H9 (cell line): ENCODE results near the gene TRERF1. TPM values are rescaled to one million over a fixed set of nuclear protein-coding genes. Genes with fewer than 3 reads are reported as not detected.

Experiments used
- DNase-seq: peaks from one replicate; pipeline ENCODE4 v3.0.0-alpha.2; 2017
- H2AFZ ChIP-seq: one replicate; pipeline ENCODE4 v1.6.1; 2013; ENCODE audit warnings: mild to moderate bottlenecking, low read length, control low read depth, moderate library complexity
- H2AK5ac ChIP-seq: 2 replicates; pipeline ENCODE4 v1.6.1; 2013; ENCODE audit warnings: low read length, control low read depth, mixed read lengths; ENCODE audit not compliant: insufficient read length
- H2BK120ac ChIP-seq: one replicate; pipeline ENCODE4 v1.6.1; 2013; ENCODE audit warnings: low read depth, mild to moderate bottlenecking, low read length, control low read depth, inconsistent platforms; ENCODE audit not compliant: poor library complexity, severe bottlenecking
- H2BK12ac ChIP-seq: 2 replicates; pipeline ENCODE4 v1.6.1; 2013; ENCODE audit warnings: low read length, control low read depth, mixed read lengths, low read depth; ENCODE audit not compliant: insufficient read length
- H2BK15ac ChIP-seq: 2 replicates; pipeline ENCODE4 v1.6.1; 2013; ENCODE audit warnings: low read depth, low read length, control low read depth
- H2BK20ac ChIP-seq: one replicate; pipeline ENCODE4 v1.6.1; 2013; ENCODE audit warnings: low read depth, mild to moderate bottlenecking, low read length, control low read depth, inconsistent platforms; ENCODE audit not compliant: poor library complexity, severe bottlenecking
- H2BK5ac ChIP-seq: 2 replicates; pipeline ENCODE4 v1.6.1; 2013; ENCODE audit warnings: low read length, control low read depth, mixed read lengths; ENCODE audit not compliant: insufficient read length
- H3K14ac ChIP-seq: 2 replicates; pipeline ENCODE4 v1.6.1; 2013; ENCODE audit warnings: low read length, control low read depth; ENCODE audit not compliant: insufficient read depth
- H3K18ac ChIP-seq: 2 replicates; pipeline ENCODE4 v1.6.1; 2013; ENCODE audit warnings: low read depth, mild to moderate bottlenecking, mixed read lengths, low read length, control low read depth; ENCODE audit not compliant: insufficient read length
- H3K23ac ChIP-seq: 2 replicates; pipeline ENCODE4 v1.6.1; 2013; ENCODE audit warnings: low read length, control low read depth, mixed read lengths, low read depth; ENCODE audit not compliant: insufficient read length
- H3K23me2 ChIP-seq: 2 replicates; pipeline ENCODE4 v1.6.1; 2013; ENCODE audit warnings: low read depth, mild to moderate bottlenecking, mixed read lengths, low read length, control low read depth; ENCODE audit not compliant: insufficient read length, poor library complexity, severe bottlenecking
- H3K27ac ChIP-seq: 2 replicates; pipeline ENCODE4 v1.5.1; 2013; ENCODE audit warnings: low read length, control low read depth, mixed read lengths, low read depth; ENCODE audit not compliant: insufficient read length
- H3K27me3 ChIP-seq: 2 replicates; pipeline ENCODE4 v1.6.1; 2013; ENCODE audit warnings: low read length, control low read depth, inconsistent platforms; ENCODE audit not compliant: insufficient read depth
- H3K4ac ChIP-seq: 2 replicates; pipeline ENCODE4 v1.6.1; 2013; ENCODE audit warnings: low read depth, mild to moderate bottlenecking, control low read depth, inconsistent platforms, low read length, moderate library complexity
- H3K4me1 ChIP-seq: 2 replicates; pipeline ENCODE4 v1.6.1; 2013; ENCODE audit warnings: low read length, control low read depth, inconsistent platforms; ENCODE audit not compliant: insufficient read depth
- H3K4me2 ChIP-seq: 2 replicates; pipeline ENCODE4 v1.6.1; 2013; ENCODE audit warnings: low read length, control low read depth, mixed read lengths; ENCODE audit not compliant: insufficient read length, insufficient read depth
- H3K56ac ChIP-seq: 2 replicates; pipeline ENCODE4 v1.6.1; 2013; ENCODE audit warnings: low read depth, mild to moderate bottlenecking, mixed read lengths, low read length, control low read depth; ENCODE audit not compliant: insufficient read length
- H3K79me1 ChIP-seq: 2 replicates; pipeline ENCODE4 v1.6.1; 2013; ENCODE audit warnings: low read depth, mild to moderate bottlenecking, moderate library complexity, low read length, control low read depth, inconsistent platforms; ENCODE audit not compliant: insufficient read depth, poor library complexity, severe bottlenecking
- H3K79me2 ChIP-seq: 2 replicates; pipeline ENCODE4 v1.6.1; 2013; ENCODE audit warnings: low read length, control low read depth, inconsistent platforms; ENCODE audit not compliant: insufficient read depth
- H3K9ac ChIP-seq: 2 replicates; pipeline ENCODE4 v1.6.1; 2013; ENCODE audit warnings: low read length, control low read depth, mixed read lengths; ENCODE audit not compliant: insufficient read length; ENCODE audit errors: extremely low read depth
- H3K9me3 ChIP-seq: one replicate; pipeline ENCODE4 v1.6.1; 2013; ENCODE audit warnings: low read depth, low read length, inconsistent platforms; ENCODE audit not compliant: control insufficient read depth
- H3T11ph ChIP-seq: one replicate; pipeline ENCODE4 v1.6.1; 2013; ENCODE audit warnings: mild to moderate bottlenecking, low read length, control low read depth, inconsistent platforms
- H4K20me1 ChIP-seq: one replicate; pipeline ENCODE4 v1.6.1; 2013; ENCODE audit not compliant: control insufficient read depth, insufficient read length, insufficient read depth
- H4K5ac ChIP-seq: 2 replicates; pipeline ENCODE4 v1.6.1; 2013; ENCODE audit warnings: low read depth, mild to moderate bottlenecking, mixed read lengths, low read length, control low read depth; ENCODE audit not compliant: insufficient read length
- H4K8ac ChIP-seq: replicated peaks from 2 replicates; pipeline ENCODE4 v1.6.1; 2013; ENCODE audit warnings: low read length, control low read depth, mixed read lengths, low read depth; ENCODE audit not compliant: insufficient read length
- H4K91ac ChIP-seq: 2 replicates; pipeline ENCODE4 v1.6.1; 2013; ENCODE audit warnings: low read depth, mild to moderate bottlenecking, moderate library complexity, mixed read lengths, low read length, control low read depth; ENCODE audit not compliant: insufficient read length
- H3K27ac Mint-ChIP-seq, 3 experiments: 2 replicates in 2 of 3; 3 replicates in 1 of 3; pipeline ENCODE4 v1.8.0; 2020 to 2021; ENCODE audit warnings: mixed read lengths in 3 of 3, mild to moderate bottlenecking in 1 of 3, moderate library complexity in 1 of 3
- H3K27me3 Mint-ChIP-seq: 2 replicates; pipeline ENCODE4 v1.8.0; 2021; ENCODE audit warnings: low read depth, mild to moderate bottlenecking, moderate library complexity, mixed read lengths
- H3K36me3 Mint-ChIP-seq, 3 experiments: 2 replicates in 2 of 3; 3 replicates in 1 of 3; pipeline ENCODE4 v1.8.0; 2020 to 2021; ENCODE audit warnings: low read depth in 3 of 3, mixed read lengths in 3 of 3; ENCODE audit not compliant: insufficient read depth in 1 of 3
- H3K4me1 Mint-ChIP-seq, 2 experiments: 2 replicates each; pipeline ENCODE4 v1.8.0; 2020; ENCODE audit warnings: mixed read lengths in 2 of 2
- H3K4me3 Mint-ChIP-seq, 2 experiments: 2 replicates in 1 of 2; 3 replicates in 1 of 2; pipeline ENCODE4 v1.8.0; 2020 to 2021; ENCODE audit warnings: mild to moderate bottlenecking in 2 of 2, mixed read lengths in 2 of 2, moderate library complexity in 1 of 2
- H3K9me3 Mint-ChIP-seq, 2 experiments: 2 replicates in 1 of 2; 3 replicates in 1 of 2; pipeline ENCODE4 v1.8.0; 2020; ENCODE audit warnings: mild to moderate bottlenecking in 2 of 2, mixed read lengths in 2 of 2, moderate library complexity in 1 of 2
- WGBS: extraction: QIAGEN DNeasy Blood & Tissue Kit; methylation state at CpG from one replicate; pipeline ENCODE4 v1.1.7; 2013; ENCODE audit warnings: missing lambda C conversion rate, low lambda C conversion rate, mixed read lengths; ENCODE audit not compliant: insufficient read length; ENCODE audit errors: extremely low coverage; 5-methylcytosine and 5-hydroxymethylcytosine counted together
- total RNA-seq: library from RNA; stranded (reverse); gene quantifications from 2 replicates; pipeline ENCODE4 v1.2.1, GENCODE V29; 2021
- TF ChIP-seq, protein P1 (sequence below): fragments of 200-600 bp; sonication (generic); conservative IDR thresholded peaks from 3 replicates; pipeline ENCODE4 v1.8.0; 2021; ENCODE audit warnings: antibody characterized with exemption, mild to moderate bottlenecking

Gene TRERF1
- total RNA-seq, 1 experiment from 2014 or later, result 19.7 TPM

DNA sequence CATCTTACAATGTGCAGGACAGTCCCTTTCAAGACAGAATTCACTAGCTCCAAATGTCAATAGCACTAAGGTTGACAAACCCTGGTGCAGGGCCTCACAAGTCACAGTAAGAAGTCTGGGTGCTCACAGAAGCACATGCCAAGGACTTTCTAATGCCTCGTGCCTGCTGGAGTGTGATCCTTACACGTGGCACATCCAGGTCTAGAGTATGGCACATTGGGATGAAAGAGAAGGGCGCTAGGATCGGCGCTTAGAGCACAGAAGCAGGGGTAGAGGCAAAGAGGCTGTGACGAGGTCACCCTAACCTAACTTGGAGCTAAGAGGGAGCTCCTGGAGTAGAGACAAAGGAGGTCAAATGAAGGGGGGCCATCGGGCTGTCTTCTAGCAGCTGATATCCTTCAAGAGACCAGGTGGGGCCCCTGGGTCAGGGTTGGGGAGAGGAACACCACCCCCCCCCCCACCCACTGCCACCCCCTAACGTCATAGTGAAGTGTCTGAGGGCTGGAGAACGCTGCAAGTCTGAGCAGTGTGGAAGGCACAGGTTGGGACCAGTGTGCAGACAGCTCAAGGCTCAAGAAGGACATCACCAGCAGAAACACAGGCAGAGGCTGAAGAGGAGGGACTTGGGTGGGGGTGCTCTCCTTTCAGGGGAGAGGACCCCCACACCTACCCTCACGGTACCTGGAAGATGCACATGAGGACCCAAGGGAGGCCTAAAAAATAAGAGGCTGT lies 136.3 kb downstream of the TRERF1 start:
- Mint-ChIP-seq H3K9me3 (no peaks in the 10 kb centered on the region), H3K27me3 (no peaks in the 10 kb centered on the region), H3K4me1 (peaks cover 36 to 43% of the 10 kb centered on the region in 2 experiments), H3K36me3 (peaks cover 2 to 4% (median 3%) of the 10 kb centered on the region in 3 experiments; a peak in 6 of 7 replicates), H3K27ac (peak overlapping the region in 1 of 3 experiments; percentile 32; a peak in 2 of 7 replicates), H3K4me3 (no peak overlapping the region)
- Histone ChIP-seq H3K27me3 (no peaks in the 10 kb centered on the region), H4K91ac (peak overlapping the region; percentile 83), H3K4ac (no peak overlapping the region), H3K27ac (no peak overlapping the region), H2BK12ac (no peak overlapping the region), H2BK15ac (no peak overlapping the region), H3K14ac (no peak overlapping the region), H3T11ph (no peak overlapping the region), H3K18ac (no peak overlapping the region), H2AFZ (no peak overlapping the region), H2BK20ac (no peak overlapping the region), H3K23ac (no peak overlapping the region), H3K79me1 (no peaks in the 10 kb centered on the region), H3K23me2 (no peaks in the 10 kb centered on the region), H3K9me3 (no peaks in the 10 kb centered on the region), H4K5ac (no peak overlapping the region), H3K79me2 (no peaks in the 10 kb centered on the region), H3K4me2 (no peak overlapping the region), H4K8ac (no peak overlapping the region), H3K4me1 (peaks cover 8% of the 10 kb centered on the region), H4K20me1 (no peaks in the 10 kb centered on the region), H3K56ac (no peak overlapping the region), H3K9ac (no peak overlapping the region), H2BK5ac (no peak overlapping the region), H2AK5ac (no peak overlapping the region), H2BK120ac (no peak overlapping the region)
- no peak for DNase-seq
- no CpG with 5 or more reads among the region's 10 CpGs for WGBS
- TF ChIP-seq, protein P1, sequence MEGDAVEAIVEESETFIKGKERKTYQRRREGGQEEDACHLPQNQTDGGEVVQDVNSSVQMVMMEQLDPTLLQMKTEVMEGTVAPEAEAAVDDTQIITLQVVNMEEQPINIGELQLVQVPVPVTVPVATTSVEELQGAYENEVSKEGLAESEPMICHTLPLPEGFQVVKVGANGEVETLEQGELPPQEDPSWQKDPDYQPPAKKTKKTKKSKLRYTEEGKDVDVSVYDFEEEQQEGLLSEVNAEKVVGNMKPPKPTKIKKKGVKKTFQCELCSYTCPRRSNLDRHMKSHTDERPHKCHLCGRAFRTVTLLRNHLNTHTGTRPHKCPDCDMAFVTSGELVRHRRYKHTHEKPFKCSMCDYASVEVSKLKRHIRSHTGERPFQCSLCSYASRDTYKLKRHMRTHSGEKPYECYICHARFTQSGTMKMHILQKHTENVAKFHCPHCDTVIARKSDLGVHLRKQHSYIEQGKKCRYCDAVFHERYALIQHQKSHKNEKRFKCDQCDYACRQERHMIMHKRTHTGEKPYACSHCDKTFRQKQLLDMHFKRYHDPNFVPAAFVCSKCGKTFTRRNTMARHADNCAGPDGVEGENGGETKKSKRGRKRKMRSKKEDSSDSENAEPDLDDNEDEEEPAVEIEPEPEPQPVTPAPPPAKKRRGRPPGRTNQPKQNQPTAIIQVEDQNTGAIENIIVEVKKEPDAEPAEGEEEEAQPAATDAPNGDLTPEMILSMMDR, result no peak
